ENCODE results near the gene TSPAN4.

DNA sequence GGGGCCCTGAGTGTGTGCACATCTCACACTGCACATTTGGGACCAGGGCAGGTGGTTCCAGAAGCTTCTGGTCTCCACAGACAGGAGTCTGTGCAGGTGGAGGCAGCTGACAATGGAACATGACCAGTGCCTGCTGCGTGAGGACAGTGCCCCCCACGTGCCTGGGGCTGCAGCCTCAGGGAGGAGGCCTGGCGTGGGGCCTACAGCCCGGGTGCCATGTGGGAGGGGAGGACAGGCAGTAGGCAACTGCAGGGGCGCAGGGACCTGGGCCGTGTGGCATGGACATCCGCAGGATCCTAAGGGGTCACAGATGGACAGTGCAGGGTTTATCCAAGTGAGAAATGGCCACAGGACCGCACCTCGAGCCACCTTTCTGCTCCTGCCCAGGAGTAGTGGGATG, 28.8 kb downstream of the TSPAN4 start:
- TF ChIP-seq EP300 (IDR thresholded peaks at IDR 0.05) = no peak
- no peak for TF ChIP-seq POLR2AphosphoS5 (IDR thresholded peaks at IDR 0.05)
- no peak for TF ChIP-seq CTCF (IDR thresholded peaks at IDR 0.05)
- no peak for TF ChIP-seq POLR2A (IDR thresholded peaks at IDR 0.05)
